Astrocyte (in vitro differentiated cells and primary cell): ENCODE results near the gene TRMT44. TPM values are rescaled to one million over a fixed set of nuclear protein-coding genes. Genes with fewer than 3 reads are reported as not detected.

Experiments used
- DNase-seq: peaks from one replicate; pipeline ENCODE4 v3.0.0-alpha.2; 2010; ENCODE audit warnings: low read depth
- FAIRE-seq: peaks from 2 replicates; lab custom pipeline; 2011; peaks lifted over from hg19 to GRCh38; lab: Jason Lieb, UNC
- H2AFZ ChIP-seq: 2 replicates; pipeline ENCODE4 v1.6.0; 2012; ENCODE audit warnings: low read depth, low read length, inconsistent platforms
- H3K27ac ChIP-seq: 2 replicates; pipeline ENCODE4 v1.5.1; 2011; ENCODE audit warnings: low read depth, low read length, inconsistent platforms
- H3K27me3 ChIP-seq: 2 replicates; pipeline ENCODE4 v1.6.0; 2011; ENCODE audit warnings: low read length, inconsistent platforms; ENCODE audit not compliant: insufficient read depth
- H3K36me3 ChIP-seq: 2 replicates; pipeline ENCODE4 v1.5.1; 2011; ENCODE audit warnings: low read length, inconsistent platforms; ENCODE audit not compliant: insufficient read depth
- H3K4me1 ChIP-seq: 2 replicates; pipeline ENCODE4 v1.5.1; 2011; ENCODE audit warnings: low read length, inconsistent platforms; ENCODE audit not compliant: insufficient read depth
- H3K4me2 ChIP-seq: 2 replicates; pipeline ENCODE4 v1.6.0; 2012; ENCODE audit warnings: low read length, inconsistent platforms
- H3K4me3 ChIP-seq: 2 replicates; pipeline ENCODE4 v1.5.1; 2011; ENCODE audit warnings: low read depth, mild to moderate bottlenecking, low read length, inconsistent platforms; ENCODE audit not compliant: insufficient read depth
- H3K79me2 ChIP-seq: 2 replicates; pipeline ENCODE4 v1.6.0; 2012; ENCODE audit warnings: mild to moderate bottlenecking, low read length, inconsistent platforms; ENCODE audit not compliant: insufficient read depth
- H3K9ac ChIP-seq: 2 replicates; pipeline ENCODE4 v1.6.0; 2012; ENCODE audit warnings: mild to moderate bottlenecking, low read length, inconsistent platforms
- H3K9me3 ChIP-seq: 2 replicates; pipeline ENCODE4 v1.5.1; 2012; ENCODE audit warnings: low read depth, mild to moderate bottlenecking, low read length, inconsistent platforms; ENCODE audit not compliant: insufficient read depth
- H4K20me1 ChIP-seq: 2 replicates; pipeline ENCODE4 v1.6.0; 2012; ENCODE audit warnings: low read length, inconsistent platforms; ENCODE audit not compliant: insufficient read depth
- H3K27ac Mint-ChIP-seq: one replicate; pipeline ENCODE4 v1.8.0; 2021; ENCODE audit warnings: mild to moderate bottlenecking, mixed read lengths; ENCODE audit not compliant: unreplicated experiment
- H3K27me3 Mint-ChIP-seq: one replicate; pipeline ENCODE4 v1.8.0; 2021; ENCODE audit warnings: low read depth, mixed read lengths; ENCODE audit not compliant: unreplicated experiment
- H3K36me3 Mint-ChIP-seq: one replicate; pipeline ENCODE4 v1.8.0; 2021; ENCODE audit warnings: low read depth, mixed read lengths; ENCODE audit not compliant: unreplicated experiment
- H3K4me1 Mint-ChIP-seq: one replicate; pipeline ENCODE4 v1.8.0; 2021; ENCODE audit warnings: low read depth, mixed read lengths; ENCODE audit not compliant: unreplicated experiment
- H3K4me3 Mint-ChIP-seq: one replicate; pipeline ENCODE4 v1.8.0; 2021; ENCODE audit warnings: mild to moderate bottlenecking, moderate library complexity, mixed read lengths; ENCODE audit not compliant: unreplicated experiment
- H3K9me3 Mint-ChIP-seq: one replicate; pipeline ENCODE4 v1.8.0; 2021; ENCODE audit warnings: mild to moderate bottlenecking, mixed read lengths; ENCODE audit not compliant: unreplicated experiment
- EZH2 ChIP-seq: IDR thresholded peaks from 2 replicates; pipeline ENCODE4 v1.6.1; 2012; ENCODE audit warnings: mild to moderate bottlenecking, low read length, inconsistent platforms; ENCODE audit not compliant: insufficient read depth
- total RNA-seq: library from RNA; stranded (reverse); gene quantifications from 2 replicates; pipeline ENCODE4 v1.2.1, GENCODE V29; 2021
- TF ChIP-seq, protein P1 (sequence below): IDR thresholded peaks from 2 replicates; pipeline ENCODE4 v1.5.1; 2011; ENCODE audit warnings: low read depth, mild to moderate bottlenecking, inconsistent platforms, low read length, moderate library complexity; ENCODE audit not compliant: insufficient read depth

Gene TRMT44
- total RNA-seq, 1 donor from 2014 or later = 18.0 TPM

DNA sequence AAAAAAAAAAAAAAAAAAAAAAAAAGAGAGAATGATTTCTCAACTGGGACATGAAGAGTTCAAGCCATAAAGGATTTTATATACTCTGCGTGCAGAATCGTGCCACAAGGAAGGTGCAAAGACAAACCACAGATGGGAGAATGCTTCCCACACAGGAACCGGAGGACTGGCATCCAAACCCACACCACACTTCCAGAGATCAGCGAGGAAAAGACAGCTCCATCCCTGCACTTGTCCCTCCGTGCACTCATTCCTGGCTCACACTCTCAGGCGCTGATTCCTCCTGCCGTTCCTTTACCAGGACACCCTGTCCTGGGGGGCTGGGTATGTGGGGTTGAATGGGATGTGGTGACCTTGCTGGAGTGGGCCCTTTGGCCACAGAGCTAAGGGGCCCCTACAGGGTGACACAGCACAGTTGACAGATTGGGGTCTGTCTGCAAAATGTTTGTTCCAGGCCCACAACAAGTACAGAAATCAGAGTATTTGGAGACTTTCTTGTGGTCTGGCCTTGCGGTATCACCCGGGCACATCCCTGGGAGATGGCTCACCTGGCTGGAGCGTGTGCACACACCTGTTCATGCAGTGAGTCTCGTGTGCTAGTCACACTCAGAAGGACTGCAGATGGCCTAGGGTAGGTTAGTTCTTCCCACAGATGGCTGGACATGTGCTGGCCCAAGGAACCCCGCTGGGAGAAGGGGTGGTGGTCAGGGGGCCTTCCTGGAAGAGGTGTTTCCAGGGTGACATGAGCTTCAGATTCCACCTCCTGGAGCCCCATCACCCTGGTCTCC is 84.2 kb downstream of the TRMT44 start:
- H3K9me3 Mint-ChIP-seq = peaks cover 15% of the 10 kb centered on the region
- Histone ChIP-seq H3K27me3 (no peaks in the 10 kb centered on the region), H2AFZ (no peak overlapping the region), H3K4me1 (no peaks in the 10 kb centered on the region), H3K4me3 (no peak overlapping the region), H3K27ac (no peak overlapping the region), H3K36me3 (no peaks in the 10 kb centered on the region), H3K9ac (no peak overlapping the region), H3K79me2 (no peaks in the 10 kb centered on the region), H3K9me3 (peaks cover 6% of the 10 kb centered on the region), H3K4me2 (no peak overlapping the region), H4K20me1 (no peaks in the 10 kb centered on the region)
- no peaks in the 10 kb centered on the region for H3K36me3 Mint-ChIP-seq
- FAIRE-seq (no peak), DNase-seq (no peak)
- no peak overlapping the region for H3K4me3 Mint-ChIP-seq
- H3K27ac Mint-ChIP-seq = no peak overlapping the region
- peaks cover 10% of the 10 kb centered on the region for H3K27me3 Mint-ChIP-seq
- peaks cover 20% of the 10 kb centered on the region for H3K4me1 Mint-ChIP-seq
- TF ChIP-seq EZH2 = no peak
- TF ChIP-seq, protein P1, sequence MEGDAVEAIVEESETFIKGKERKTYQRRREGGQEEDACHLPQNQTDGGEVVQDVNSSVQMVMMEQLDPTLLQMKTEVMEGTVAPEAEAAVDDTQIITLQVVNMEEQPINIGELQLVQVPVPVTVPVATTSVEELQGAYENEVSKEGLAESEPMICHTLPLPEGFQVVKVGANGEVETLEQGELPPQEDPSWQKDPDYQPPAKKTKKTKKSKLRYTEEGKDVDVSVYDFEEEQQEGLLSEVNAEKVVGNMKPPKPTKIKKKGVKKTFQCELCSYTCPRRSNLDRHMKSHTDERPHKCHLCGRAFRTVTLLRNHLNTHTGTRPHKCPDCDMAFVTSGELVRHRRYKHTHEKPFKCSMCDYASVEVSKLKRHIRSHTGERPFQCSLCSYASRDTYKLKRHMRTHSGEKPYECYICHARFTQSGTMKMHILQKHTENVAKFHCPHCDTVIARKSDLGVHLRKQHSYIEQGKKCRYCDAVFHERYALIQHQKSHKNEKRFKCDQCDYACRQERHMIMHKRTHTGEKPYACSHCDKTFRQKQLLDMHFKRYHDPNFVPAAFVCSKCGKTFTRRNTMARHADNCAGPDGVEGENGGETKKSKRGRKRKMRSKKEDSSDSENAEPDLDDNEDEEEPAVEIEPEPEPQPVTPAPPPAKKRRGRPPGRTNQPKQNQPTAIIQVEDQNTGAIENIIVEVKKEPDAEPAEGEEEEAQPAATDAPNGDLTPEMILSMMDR = no peak

DNA sequence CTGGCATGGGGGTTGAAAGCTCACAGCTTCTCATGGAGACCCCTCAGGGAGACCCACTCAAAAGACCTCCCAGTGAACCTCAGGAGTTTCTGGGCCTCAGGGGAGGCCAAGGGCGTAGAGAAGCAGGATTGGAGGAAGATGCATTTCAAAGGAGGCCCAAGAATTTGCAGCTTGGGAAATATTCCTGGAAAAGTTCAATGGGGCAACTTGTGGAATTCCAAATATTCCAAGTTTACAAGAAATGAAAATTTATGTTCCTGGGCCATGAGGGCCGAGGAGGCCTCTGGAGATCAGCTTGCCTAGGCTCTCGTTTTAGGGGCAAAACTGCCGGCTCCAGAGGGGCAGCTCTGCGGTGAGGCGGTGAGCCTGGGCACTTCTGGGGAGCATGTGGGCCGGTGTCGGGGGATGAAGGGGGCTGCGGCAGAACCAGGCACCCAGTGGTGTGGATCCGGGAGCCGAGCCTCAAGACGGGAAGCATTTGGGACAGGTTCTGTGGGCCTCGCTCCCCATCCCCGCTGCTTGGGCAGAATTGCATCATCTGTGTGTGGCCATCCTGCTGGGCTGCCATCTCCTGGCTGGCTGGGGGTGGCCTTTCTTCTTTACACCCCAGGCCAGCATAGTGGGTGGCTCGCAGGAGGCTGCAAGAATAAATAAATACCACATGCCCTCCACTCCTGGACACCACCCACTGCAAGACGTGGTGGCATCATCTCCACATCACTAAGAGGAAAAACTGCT is 85.0 kb downstream of the TRMT44 start:
- Histone ChIP-seq H2AFZ (no peak overlapping the region), H3K27ac (no peak overlapping the region), H3K9me3 (peaks cover 6% of the 10 kb centered on the region), H3K9ac (no peak overlapping the region), H4K20me1 (no peaks in the 10 kb centered on the region), H3K36me3 (no peaks in the 10 kb centered on the region), H3K4me1 (no peaks in the 10 kb centered on the region), H3K4me2 (peak overlapping the region; percentile 25), H3K4me3 (no peak overlapping the region), H3K27me3 (no peaks in the 10 kb centered on the region), H3K79me2 (no peaks in the 10 kb centered on the region)
- peak; percentile 50 for DNase-seq
- H3K4me3 Mint-ChIP-seq = no peak overlapping the region
- TF ChIP-seq EZH2 = no peak
- TF ChIP-seq, protein P1 = no peak
- no peak for FAIRE-seq
- H3K27ac Mint-ChIP-seq = peak overlapping the region; percentile 92
- no peaks in the 10 kb centered on the region for H3K36me3 Mint-ChIP-seq
- peaks cover 20% of the 10 kb centered on the region for H3K4me1 Mint-ChIP-seq
- H3K9me3 Mint-ChIP-seq = peaks cover 11% of the 10 kb centered on the region
- peaks cover 10% of the 10 kb centered on the region for H3K27me3 Mint-ChIP-seq

Other genes starting within 250 kb of the TRMT44 start
- gene SH3TC1, start 241.5 kb upstream of the TRMT44 start, total RNA-seq = 1.2 and 1.8 TPM in 2 replicates
- 35.2 and 60.5 TPM in 2 replicates for gene HTRA3, start 171.0 kb upstream of the TRMT44 start, total RNA-seq
- 45.6 and 54.6 TPM in 2 replicates for gene ACOX3, start 54 bp upstream of the TRMT44 start, total RNA-seq
- 0.16 and 0.17 TPM in 2 replicates for gene GPR78, start 139.6 kb downstream of the TRMT44 start, total RNA-seq
- 6.3 and 6.8 TPM in 2 replicates for gene CPZ, start 152.0 kb downstream of the TRMT44 start, total RNA-seq